HepG2 (cell line): ENCODE measurements around the gene C5AR1. TPM values are rescaled to one million over a fixed set of nuclear protein-coding genes. Genes with fewer than 3 reads are reported as not detected.

Experiments
- ASH2L ChIP-seq: fragments of 300-600, 200-600 bp; sonication (generic); IDR thresholded peaks from 2 replicates; pipeline ENCODE4 v1.7.0; 2017; ENCODE audit warnings: low read depth, mild to moderate bottlenecking, moderate library complexity, mixed read lengths, low read length; ENCODE audit not compliant: insufficient read length
- GABPA ChIP-seq, 2 experiments: IDR thresholded peaks; 2 replicates each; pipeline ENCODE4 v1.6.1; 2011 to 2016; ENCODE audit warnings: low read depth in 2 of 2, low read length in 1 of 2, missing biosample characterization in 1 of 2, missing genetic modification characterization in 1 of 2
- HNF4A ChIP-seq: sonication (generic); formaldehyde crosslinking; IDR thresholded peaks from 2 replicates; pipeline ENCODE4 v1.4.0; 2020; ENCODE audit warnings: missing genetic modification reagents
- IRF2 ChIP-seq: IDR thresholded peaks from 2 replicates; pipeline ENCODE4 v1.6.1; 2018; ENCODE audit warnings: missing genetic modification reagents, missing compliant biosample characterization
- MAF1 ChIP-seq: sonication (generic); formaldehyde crosslinking; IDR thresholded peaks from 2 replicates; pipeline ENCODE4 v1.5.0; 2020; ENCODE audit warnings: missing genetic modification reagents, borderline replicate concordance
- MED1 ChIP-seq: sonication (generic); formaldehyde crosslinking; IDR thresholded peaks from 2 replicates; pipeline ENCODE4 v1.4.0; 2020; ENCODE audit warnings: missing genetic modification reagents
- MXI1 ChIP-seq: IDR thresholded peaks from 3 replicates; pipeline ENCODE4 v1.6.1; 2012; ENCODE audit warnings: low read depth, low read length, inconsistent platforms, borderline replicate concordance
- NR2F1 ChIP-seq, 2 experiments: fragments of 450-650 bp in 1 of 2; formaldehyde crosslinking in 1 of 2; IDR thresholded peaks; 2 replicates each; pipeline versions ENCODE4 v1.5.0 to v1.6.1; 2016 to 2020; ENCODE audit warnings: mild to moderate bottlenecking in 1 of 2, missing compliant biosample characterization in 1 of 2, missing genetic modification reagents in 1 of 2, moderate library complexity in 1 of 2
- PCBP1 ChIP-seq: fragments of 200-400 bp; formaldehyde crosslinking; IDR thresholded peaks from 2 replicates; pipeline ENCODE4 v1.6.1; 2017; ENCODE audit warnings: mild to moderate bottlenecking, low read depth, low read length, borderline replicate concordance
- PHF21A ChIP-seq: sonication (generic); formaldehyde crosslinking; IDR thresholded peaks from 2 replicates; pipeline ENCODE4 v1.5.0; 2020; ENCODE audit warnings: mild to moderate bottlenecking, missing genetic modification reagents
- SRSF1 ChIP-seq: fragments of 200-400 bp; formaldehyde crosslinking; optimal IDR thresholded peaks from 2 replicates; pipeline ENCODE3; 2017; ENCODE audit warnings: mild to moderate bottlenecking, low read depth, low read length, moderate library complexity
- ZBTB1 ChIP-seq: sonication (generic); formaldehyde crosslinking; IDR thresholded peaks from 2 replicates; pipeline ENCODE4 v1.4.0; 2020; ENCODE audit warnings: missing genetic modification reagents, borderline replicate concordance
- ZEB1 ChIP-seq: IDR thresholded peaks from 2 replicates; pipeline ENCODE4 v1.6.1; 2012; ENCODE audit warnings: mild to moderate bottlenecking, low read depth, inconsistent platforms; ENCODE audit not compliant: insufficient replicate concordance
- ZNF383 ChIP-seq: sonication (generic); formaldehyde crosslinking; IDR thresholded peaks from 2 replicates; pipeline ENCODE4 v1.4.0; 2020; ENCODE audit warnings: missing genetic modification reagents, mild to moderate bottlenecking, borderline replicate concordance
- ZNF501 ChIP-seq: sonication (generic); formaldehyde crosslinking; IDR thresholded peaks from 2 replicates; pipeline ENCODE4 v1.5.1; 2020; ENCODE audit warnings: mild to moderate bottlenecking, moderate library complexity, missing genetic modification reagents
- polyA plus RNA-seq, 8 experiments: library from polyadenylated mRNA; depleted of rRNA in 3 of 8; stranded (reverse) in 7 of 8; unstranded in 1 of 8; fragments of >200 nt; fragmentation: Illumina TruSeq in 4 of 8; extraction: Trizol in 4 of 8; gene quantifications; 2 replicates each; pipeline versions ENCODE4 v1.2.1 to v1.2.3, GENCODE V29; 2011 to 2016; ENCODE audit warnings: low read depth in 4 of 8, missing spikeins in 1 of 8, mixed read lengths in 1 of 8; ENCODE audit not compliant: insufficient read depth in 1 of 8
- total RNA-seq, 5 experiments: library from RNA; depleted of rRNA; stranded (reverse); fragments of >200 nt; fragmentation: Illumina TruSeq; extraction: Trizol; gene quantifications; 2 replicates each; pipeline ENCODE4 v1.2.3, GENCODE V29; 2016; ENCODE audit warnings: low read depth in 1 of 5
- TF ChIP-seq, protein P1 (sequence below): IDR thresholded peaks from 2 replicates; pipeline ENCODE4 v1.6.1; 2012; ENCODE audit warnings: inconsistent platforms
- TF ChIP-seq, protein P2 (sequence below): sonication (generic); formaldehyde crosslinking; IDR thresholded peaks from 2 replicates; pipeline ENCODE4 v1.4.0; 2020; ENCODE audit warnings: low read depth, mild to moderate bottlenecking, missing genetic modification reagents
- TF ChIP-seq, protein P3 (sequence below): sonication (generic); formaldehyde crosslinking; IDR thresholded peaks from 2 replicates; pipeline ENCODE4 v1.5.1; 2020; ENCODE audit warnings: mild to moderate bottlenecking, missing genetic modification reagents
- TF ChIP-seq, protein P4 (sequence below): sonication (generic); formaldehyde crosslinking; conservative IDR thresholded peaks from 2 replicates; pipeline ENCODE4 v1.4.0; 2020; ENCODE audit warnings: missing genetic modification reagents
- TF ChIP-seq, protein P5 (sequence below): sonication (generic); formaldehyde crosslinking; IDR thresholded peaks from 2 replicates; pipeline ENCODE4 v1.5.0; 2020; ENCODE audit warnings: mild to moderate bottlenecking, missing genetic modification reagents

Gene C5AR1
- total and polyA plus RNA-seq, 2 of the 13 experiments (the other 11 are each of a cell fraction or from before 2014, with no cell fraction given), result 0.07 to 1.6 TPM

DNA sequence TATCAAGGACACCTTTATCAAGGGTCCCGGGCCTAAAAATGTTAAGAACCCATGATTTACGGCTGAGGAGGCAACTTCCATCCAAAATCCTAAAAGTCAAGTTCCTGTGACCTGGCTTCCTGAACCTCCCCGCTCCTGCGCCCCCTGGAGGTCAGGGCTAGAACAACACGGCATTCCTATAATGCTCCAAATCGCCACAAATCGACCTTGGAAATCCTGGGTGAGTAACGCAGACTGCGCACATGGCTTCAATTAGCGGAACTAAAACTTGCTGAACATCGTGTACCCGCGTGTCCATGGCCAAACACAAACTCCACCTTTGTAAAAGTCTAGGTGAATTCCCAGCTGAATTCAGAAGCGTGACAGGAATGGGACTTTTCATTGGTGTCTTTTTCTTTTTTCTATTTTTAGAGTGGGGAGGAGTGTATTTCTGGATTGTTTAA lies 4.3 kb upstream of the C5AR1 start (continued):
- TF ChIP-seq GABPA (IDR thresholded peaks at IDR 0.05; ENCODE audit: low read depth, low read length), result no peak
- TF ChIP-seq GABPA (CRISPR knock-in tag; IDR thresholded peaks at IDR 0.05; ENCODE audit: low read depth), result peak; percentile 59; the same call in 1 of the 2 replicates
- TF ChIP-seq ZNF383 (CRISPR knock-in tag), result no peak
- peak; percentile 95; the same call in 2 of the 3 replicates for TF ChIP-seq MXI1
- TF ChIP-seq PCBP1, result no peak
- TF ChIP-seq SRSF1, result no peak
- TF ChIP-seq, protein P1, sequence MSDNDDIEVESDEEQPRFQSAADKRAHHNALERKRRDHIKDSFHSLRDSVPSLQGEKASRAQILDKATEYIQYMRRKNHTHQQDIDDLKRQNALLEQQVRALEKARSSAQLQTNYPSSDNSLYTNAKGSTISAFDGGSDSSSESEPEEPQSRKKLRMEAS, result peak; percentile 93
- TF ChIP-seq ZEB1, result peak; percentile 42
- TF ChIP-seq ASH2L, result no peak
- TF ChIP-seq IRF2 (CRISPR knock-in tag), result 0 out of 2 replicates have a peak, but pooled peaks have one; percentile 22
- TF ChIP-seq NR2F1 (CRISPR knock-in tag; IDR thresholded peaks at IDR 0.05), result peak in 1 of 2 experiments; percentile 44; a peak in 1 of 4 replicates
- TF ChIP-seq ZNF501 (CRISPR knock-in tag), result peak; percentile 71
- TF ChIP-seq MED1 (CRISPR knock-in tag), result peak; percentile 66
- TF ChIP-seq MAF1 (CRISPR knock-in tag), result no peak
- TF ChIP-seq PHF21A (CRISPR knock-in tag), result peak; percentile 43; the same call in 1 of the 2 replicates
- TF ChIP-seq, protein P2, sequence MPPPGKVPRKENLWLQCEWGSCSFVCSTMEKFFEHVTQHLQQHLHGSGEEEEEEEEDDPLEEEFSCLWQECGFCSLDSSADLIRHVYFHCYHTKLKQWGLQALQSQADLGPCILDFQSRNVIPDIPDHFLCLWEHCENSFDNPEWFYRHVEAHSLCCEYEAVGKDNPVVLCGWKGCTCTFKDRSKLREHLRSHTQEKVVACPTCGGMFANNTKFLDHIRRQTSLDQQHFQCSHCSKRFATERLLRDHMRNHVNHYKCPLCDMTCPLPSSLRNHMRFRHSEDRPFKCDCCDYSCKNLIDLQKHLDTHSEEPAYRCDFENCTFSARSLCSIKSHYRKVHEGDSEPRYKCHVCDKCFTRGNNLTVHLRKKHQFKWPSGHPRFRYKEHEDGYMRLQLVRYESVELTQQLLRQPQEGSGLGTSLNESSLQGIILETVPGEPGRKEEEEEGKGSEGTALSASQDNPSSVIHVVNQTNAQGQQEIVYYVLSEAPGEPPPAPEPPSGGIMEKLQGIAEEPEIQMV (CRISPR knock-in tag), result 0 out of 2 replicates have a peak, but pooled peaks have one; percentile 38
- TF ChIP-seq, protein P3, sequence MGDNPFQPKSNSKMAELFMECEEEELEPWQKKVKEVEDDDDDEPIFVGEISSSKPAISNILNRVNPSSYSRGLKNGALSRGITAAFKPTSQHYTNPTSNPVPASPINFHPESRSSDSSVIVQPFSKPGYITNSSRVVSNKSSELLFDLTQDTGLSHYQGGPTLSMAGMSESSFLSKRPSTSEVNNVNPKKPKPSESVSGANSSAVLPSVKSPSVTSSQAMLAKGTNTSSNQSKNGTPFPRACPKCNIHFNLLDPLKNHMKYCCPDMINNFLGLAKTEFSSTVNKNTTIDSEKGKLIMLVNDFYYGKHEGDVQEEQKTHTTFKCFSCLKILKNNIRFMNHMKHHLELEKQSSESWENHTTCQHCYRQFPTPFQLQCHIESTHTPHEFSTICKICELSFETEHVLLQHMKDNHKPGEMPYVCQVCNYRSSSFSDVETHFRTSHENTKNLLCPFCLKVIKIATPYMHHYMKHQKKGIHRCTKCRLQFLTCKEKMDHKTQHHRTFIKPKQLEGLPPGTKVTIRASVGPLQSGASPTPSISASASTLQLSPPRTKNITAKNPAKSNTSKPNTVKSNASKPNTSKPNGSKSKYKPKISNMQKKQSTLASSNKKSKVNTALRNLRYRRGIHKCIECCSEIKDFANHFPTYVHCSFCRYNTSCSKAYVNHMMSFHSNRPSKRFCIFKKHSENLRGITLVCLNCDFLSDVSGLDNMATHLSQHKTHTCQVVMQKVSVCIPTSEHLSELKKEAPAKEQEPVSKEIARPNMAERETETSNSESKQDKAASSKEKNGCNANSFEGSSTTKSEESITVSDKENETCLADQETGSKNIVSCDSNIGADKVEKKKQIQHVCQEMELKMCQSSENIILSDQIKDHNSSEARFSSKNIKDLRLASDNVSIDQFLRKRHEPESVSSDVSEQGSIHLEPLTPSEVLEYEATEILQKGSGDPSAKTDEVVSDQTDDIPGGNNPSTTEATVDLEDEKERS, result peak; percentile 77; the same call in 1 of the 2 replicates
- TF ChIP-seq HNF4A (CRISPR knock-in tag), result no peak
- no peak for TF ChIP-seq ZBTB1 (CRISPR knock-in tag)
- TF ChIP-seq, protein P4, sequence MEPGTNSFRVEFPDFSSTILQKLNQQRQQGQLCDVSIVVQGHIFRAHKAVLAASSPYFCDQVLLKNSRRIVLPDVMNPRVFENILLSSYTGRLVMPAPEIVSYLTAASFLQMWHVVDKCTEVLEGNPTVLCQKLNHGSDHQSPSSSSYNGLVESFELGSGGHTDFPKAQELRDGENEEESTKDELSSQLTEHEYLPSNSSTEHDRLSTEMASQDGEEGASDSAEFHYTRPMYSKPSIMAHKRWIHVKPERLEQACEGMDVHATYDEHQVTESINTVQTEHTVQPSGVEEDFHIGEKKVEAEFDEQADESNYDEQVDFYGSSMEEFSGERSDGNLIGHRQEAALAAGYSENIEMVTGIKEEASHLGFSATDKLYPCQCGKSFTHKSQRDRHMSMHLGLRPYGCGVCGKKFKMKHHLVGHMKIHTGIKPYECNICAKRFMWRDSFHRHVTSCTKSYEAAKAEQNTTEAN (CRISPR knock-in tag), result 0 out of 2 replicates have a peak, but pooled peaks have one; percentile 27
- TF ChIP-seq, protein P5, sequence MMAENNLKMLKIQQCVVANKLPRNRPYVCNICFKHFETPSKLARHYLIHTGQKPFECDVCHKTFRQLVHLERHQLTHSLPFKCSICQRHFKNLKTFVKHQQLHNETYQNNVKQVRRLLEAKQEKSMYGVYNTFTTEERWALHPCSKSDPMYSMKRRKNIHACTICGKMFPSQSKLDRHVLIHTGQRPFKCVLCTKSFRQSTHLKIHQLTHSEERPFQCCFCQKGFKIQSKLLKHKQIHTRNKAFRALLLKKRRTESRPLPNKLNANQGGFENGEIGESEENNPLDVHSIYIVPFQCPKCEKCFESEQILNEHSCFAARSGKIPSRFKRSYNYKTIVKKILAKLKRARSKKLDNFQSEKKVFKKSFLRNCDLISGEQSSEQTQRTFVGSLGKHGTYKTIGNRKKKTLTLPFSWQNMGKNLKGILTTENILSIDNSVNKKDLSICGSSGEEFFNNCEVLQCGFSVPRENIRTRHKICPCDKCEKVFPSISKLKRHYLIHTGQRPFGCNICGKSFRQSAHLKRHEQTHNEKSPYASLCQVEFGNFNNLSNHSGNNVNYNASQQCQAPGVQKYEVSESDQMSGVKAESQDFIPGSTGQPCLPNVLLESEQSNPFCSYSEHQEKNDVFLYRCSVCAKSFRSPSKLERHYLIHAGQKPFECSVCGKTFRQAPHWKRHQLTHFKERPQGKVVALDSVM (CRISPR knock-in tag), result peak; percentile 28; the same call in 1 of the 2 replicates
